AG04450 (cell line): ENCODE data around the gene HCN2. TPM values are rescaled to one million over a fixed set of nuclear protein-coding genes. Genes with fewer than 3 reads are reported as not detected.

Experiments used
- CTCF ChIA-PET: fragments of 300-600, 350-600 bp; formaldehyde crosslinking; extraction: SDS; loops from one replicate; lab custom pipeline; 2022; ENCODE audit warnings: antibody characterized with exemption, inconsistent platforms; lab: Charles Lee
- POLR2A ChIA-PET: fragments of 350-600 bp; formaldehyde crosslinking; extraction: SDS; loops from one replicate; lab custom pipeline; 2021; ENCODE audit warnings: antibody characterized with exemption, inconsistent platforms; lab: Yijun Ruan, JAX
- DNase-seq: peaks from one replicate; pipeline ENCODE4 v3.0.0-alpha.2; 2011; ENCODE audit warnings: low read depth, low spot score
- H3K27ac ChIP-seq: one replicate; pipeline ENCODE4 v1.5.1; 2012; ENCODE audit warnings: low read depth, low read length, control low read depth
- H3K27me3 ChIP-seq: one replicate; pipeline ENCODE4 v1.6.0; 2012; ENCODE audit warnings: low read length; ENCODE audit not compliant: control insufficient read depth, insufficient read depth
- H3K4me3 ChIP-seq: 2 replicates; pipeline ENCODE4 v1.5.1; 2011; ENCODE audit warnings: mild to moderate bottlenecking, low read depth, low read length, control low read depth
- H3K9me3 ChIP-seq: 2 replicates; pipeline ENCODE4 v1.5.1; 2012; ENCODE audit warnings: low read length; ENCODE audit not compliant: control insufficient read depth, insufficient read depth
- CTCF ChIP-seq: IDR thresholded peaks from 2 replicates; pipeline ENCODE4 v1.5.1; 2011; ENCODE audit warnings: low read depth, low read length, control low read depth, inconsistent platforms
- polyA minus RNA-seq: library from RNA; depleted of rRNA, polyadenylated mRNA; stranded (reverse); fragments of >200 nt; gene quantifications from 2 replicates; pipeline ENCODE4 v1.2.3, GENCODE V29; 2011; rRNA and poly(A)+ RNA removed
- polyA plus RNA-seq: library from polyadenylated mRNA; depleted of rRNA; stranded (reverse); fragments of >200 nt; gene quantifications from 2 replicates; pipeline ENCODE4 v1.2.3, GENCODE V29; 2011; rRNA removed

Gene HCN2
- polyA plus RNA-seq (0.33 and 0.58 TPM in 2 replicates), polyA minus RNA-seq (1.2 and 2.1 TPM in 2 replicates)

- CTCF ChIA-PET = no interaction called here
- no peak for DNase-seq
- peaks cover 19% of the 10 kb centered on the region for H3K27me3 ChIP-seq
- POLR2A ChIA-PET = no interaction called here
- peak within 1 kb of the TSS; percentile 12; the same call in 1 of the 2 replicates for H3K4me3 ChIP-seq
- no peak within 1 kb of the TSS for H3K27ac ChIP-seq
- TF ChIP-seq CTCF = no peak
- no peaks in the 10 kb centered on the region; the same call in 1 of the 2 replicates for H3K9me3 ChIP-seq
These were observed at the start of gene HCN2 for GRCh38 chr19:589693-590395. TSS of gene HCN2 (plus strand) at chr19:589881. CDS start at chr19:589946, 65 bp downstream.

GRCh38 chr19:540867-541637, 48.6 kb upstream of the HCN2 start:
- no peak for DNase-seq
- no peak overlapping the region for H3K27ac ChIP-seq
- TF ChIP-seq CTCF = no peak
- no peak overlapping the region for H3K4me3 ChIP-seq
- ChIA-PET POLR2A (no interaction called here), CTCF (no interaction called here)
- peaks cover 7% of the 10 kb centered on the region; the same call in 1 of the 2 replicates for H3K9me3 ChIP-seq
- H3K27me3 ChIP-seq = no peaks in the 10 kb centered on the region

GRCh38 chr19:541699-542098, 48.0 kb upstream of the HCN2 start:
- H3K27ac ChIP-seq = no peak overlapping the region
- no peak for DNase-seq
- no peak for TF ChIP-seq CTCF
- H3K27me3 ChIP-seq = no peaks in the 10 kb centered on the region
- CTCF ChIA-PET = no interaction called here
- POLR2A ChIA-PET = no interaction called here
- no peak overlapping the region for H3K4me3 ChIP-seq
- peaks cover 7% of the 10 kb centered on the region; the same call in 1 of the 2 replicates for H3K9me3 ChIP-seq

GRCh38 chr19:542173-542866, 47.4 kb upstream of the HCN2 start:
- CTCF ChIA-PET = no interaction called here
- no peak overlapping the region for H3K4me3 ChIP-seq
- no peak overlapping the region for H3K27ac ChIP-seq
- no peak for DNase-seq
- no peaks in the 10 kb centered on the region for H3K27me3 ChIP-seq
- POLR2A ChIA-PET = no interaction called here
- peaks cover 7% of the 10 kb centered on the region; the same call in 1 of the 2 replicates for H3K9me3 ChIP-seq
- no peak for TF ChIP-seq CTCF
